MM.1S (cell line): Measurements from ENCODE around the gene AGO1.

Source experiments
- EZH2 ChIP-seq: fragments of 300-600 bp; sonication (generic); optimal IDR thresholded peaks from 2 replicates; pipeline ENCODE3; 2017; ENCODE audit warnings: low read depth, mild to moderate bottlenecking, antibody characterized with exemption, low read length, mixed read lengths
- EZH2phosphoT487 ChIP-seq: fragments of 300-600 bp; sonication (generic); IDR thresholded peaks from 2 replicates; pipeline ENCODE4 v1.6.1; 2018; ENCODE audit warnings: antibody characterized with exemption, low read length
- TF ChIP-seq, protein P1 (sequence below): fragments of 300-600 bp; sonication (generic); IDR thresholded peaks from 2 replicates; pipeline ENCODE4 v1.5.1; 2016; ENCODE audit warnings: antibody characterized with exemption, low read length, mixed read lengths

GRCh38 chr1:35870651-35871309 is 12.2 kb upstream of the AGO1 start:
- TF ChIP-seq, protein P1, sequence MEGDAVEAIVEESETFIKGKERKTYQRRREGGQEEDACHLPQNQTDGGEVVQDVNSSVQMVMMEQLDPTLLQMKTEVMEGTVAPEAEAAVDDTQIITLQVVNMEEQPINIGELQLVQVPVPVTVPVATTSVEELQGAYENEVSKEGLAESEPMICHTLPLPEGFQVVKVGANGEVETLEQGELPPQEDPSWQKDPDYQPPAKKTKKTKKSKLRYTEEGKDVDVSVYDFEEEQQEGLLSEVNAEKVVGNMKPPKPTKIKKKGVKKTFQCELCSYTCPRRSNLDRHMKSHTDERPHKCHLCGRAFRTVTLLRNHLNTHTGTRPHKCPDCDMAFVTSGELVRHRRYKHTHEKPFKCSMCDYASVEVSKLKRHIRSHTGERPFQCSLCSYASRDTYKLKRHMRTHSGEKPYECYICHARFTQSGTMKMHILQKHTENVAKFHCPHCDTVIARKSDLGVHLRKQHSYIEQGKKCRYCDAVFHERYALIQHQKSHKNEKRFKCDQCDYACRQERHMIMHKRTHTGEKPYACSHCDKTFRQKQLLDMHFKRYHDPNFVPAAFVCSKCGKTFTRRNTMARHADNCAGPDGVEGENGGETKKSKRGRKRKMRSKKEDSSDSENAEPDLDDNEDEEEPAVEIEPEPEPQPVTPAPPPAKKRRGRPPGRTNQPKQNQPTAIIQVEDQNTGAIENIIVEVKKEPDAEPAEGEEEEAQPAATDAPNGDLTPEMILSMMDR = no peak
- TF ChIP-seq EZH2 (no peak), EZH2phosphoT487 (no peak)
